SU-DHL-6 (cell line): Measurements from ENCODE around the gene CPED1.
"Not testable (repeated sequence)": the region's sequence is repeated elsewhere in the genome, so short reads cannot be mapped to it uniquely, and the experiment has no call there.

Source experiments
- H2AFZ ChIP-seq: fragments of 200-600 bp; sonication (generic); 2 replicates; pipeline ENCODE4 v1.6.1; 2014; ENCODE audit warnings: low read depth, mild to moderate bottlenecking, moderate library complexity, mixed read lengths, antibody characterized with exemption, low read length; ENCODE audit not compliant: severe bottlenecking
- H3F3A ChIP-seq: fragments of 200-600 bp; shearing (Covaris generic); 2 replicates; pipeline ENCODE4 v1.6.0; 2016; ENCODE audit warnings: antibody characterized with exemption, mild to moderate bottlenecking; ENCODE audit not compliant: insufficient read depth
- H3K27ac ChIP-seq: fragments of 200-600 bp; sonication (generic); 2 replicates; pipeline ENCODE4 v1.5.1; 2016; ENCODE audit warnings: low read depth, mild to moderate bottlenecking, low read length, moderate library complexity, mixed read lengths
- H3K27me3 ChIP-seq: fragments of 200-600 bp; sonication (generic), shearing (Covaris generic); 2 replicates; pipeline ENCODE4 v1.6.0; 2014; ENCODE audit warnings: mild to moderate bottlenecking, low read length
- H3K36me3 ChIP-seq: fragments of 200-600 bp; sonication (generic); 2 replicates; pipeline ENCODE4 v1.6.1; 2014; ENCODE audit warnings: mild to moderate bottlenecking, low read length, mixed read lengths
- H3K4me2 ChIP-seq: fragments of 300-600, 200-600 bp; shearing (Covaris generic), sonication (generic); 2 replicates; pipeline ENCODE4 v1.6.0; 2014; ENCODE audit warnings: low read length, low read depth, mild to moderate bottlenecking; ENCODE audit not compliant: poor library complexity, severe bottlenecking
- H3K4me3 ChIP-seq: fragments of 200-600 bp; sonication (generic); 2 replicates; pipeline ENCODE4 v1.5.1; 2014; ENCODE audit warnings: antibody characterized with exemption, low read length, mild to moderate bottlenecking, mixed read lengths; ENCODE audit not compliant: insufficient read depth, poor library complexity, severe bottlenecking
- H3K79me2 ChIP-seq: fragments of 200-600 bp; sonication (generic); 2 replicates; pipeline ENCODE4 v1.6.1; 2014; ENCODE audit warnings: mild to moderate bottlenecking, low read length, moderate library complexity; ENCODE audit not compliant: insufficient read depth
- H3K9ac ChIP-seq: fragments of 200-600 bp; sonication (generic); 2 replicates; pipeline ENCODE4 v1.7.0; 2014; ENCODE audit warnings: mild to moderate bottlenecking, low read length
- H3K9me2 ChIP-seq: fragments of 200-600 bp; sonication (generic); replicated peaks from 2 replicates; pipeline ENCODE4 v1.6.1; 2014; ENCODE audit warnings: low read length; ENCODE audit not compliant: insufficient read depth
- H3K9me3 ChIP-seq: fragments of 200-600 bp; sonication (generic); 2 replicates; pipeline ENCODE4 v1.6.1; 2014; ENCODE audit warnings: low read length, mixed read lengths; ENCODE audit not compliant: insufficient read depth
- H4K20me1 ChIP-seq: fragments of 200-600 bp; sonication (generic); 2 replicates; pipeline ENCODE4 v1.6.1; 2014; ENCODE audit warnings: low read depth, mild to moderate bottlenecking, antibody characterized with exemption, low read length, moderate library complexity, mixed read lengths
- EZH2phosphoT487 ChIP-seq: fragments of 200-600 bp; sonication (generic), shearing (Covaris generic); conservative IDR thresholded peaks from 2 replicates; pipeline ENCODE4 v1.6.1; 2018; ENCODE audit warnings: mild to moderate bottlenecking, antibody characterized with exemption, low read length, moderate library complexity, mixed read lengths
- TF ChIP-seq, protein P1 (sequence below): fragments of 200-600 bp; sonication (generic); IDR thresholded peaks from one replicate; pipeline ENCODE4 v1.5.1; 2017; ENCODE audit warnings: antibody characterized with exemption, mild to moderate bottlenecking, low read length, moderate library complexity; ENCODE audit not compliant: insufficient read depth, poor library complexity, severe bottlenecking

CPED1 gene

DNA sequence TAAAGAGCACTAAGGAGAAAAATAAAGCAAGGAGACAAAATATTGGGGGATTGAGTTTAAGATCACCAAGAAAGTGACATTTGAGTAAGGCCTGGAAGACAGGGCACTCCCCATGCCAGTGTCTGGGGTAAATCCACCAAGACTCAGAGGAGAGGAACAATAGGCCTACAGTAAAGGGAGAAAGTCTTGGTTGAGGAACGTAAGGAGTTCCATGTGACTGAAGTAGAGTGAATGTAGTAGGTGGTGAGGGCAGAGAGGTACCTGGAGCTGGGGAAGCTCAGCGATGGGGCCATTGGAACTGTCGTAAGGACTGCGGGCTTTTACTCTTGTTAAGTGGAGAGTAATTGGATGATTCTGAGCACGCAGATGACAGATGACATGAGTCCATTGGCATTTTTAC lies 69.4 kb downstream of the CPED1 start:
- Histone ChIP-seq H3K9me2 (no peaks in the 10 kb centered on the region), H2AFZ (no peak overlapping the region)

DNA sequence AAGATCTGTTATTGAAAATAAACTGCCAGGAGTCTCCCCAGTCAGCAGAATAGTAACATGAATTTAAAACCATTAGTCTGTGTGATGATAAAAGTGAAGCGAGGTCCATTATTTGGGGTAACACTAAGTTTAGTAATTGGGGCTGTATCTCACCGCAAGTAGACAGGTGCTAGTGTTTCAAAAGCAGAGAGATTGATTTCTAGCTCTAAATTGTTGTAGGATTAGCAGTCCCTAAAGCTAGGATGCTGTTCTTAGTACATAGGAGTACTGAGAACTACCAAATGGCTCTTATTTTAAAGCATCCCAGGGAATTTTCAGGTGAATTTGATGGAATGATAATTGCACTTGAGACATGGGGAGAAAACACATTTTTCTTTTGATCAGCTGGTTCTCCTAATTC lies 70.5 kb downstream of the CPED1 start:
- TF ChIP-seq EZH2phosphoT487: no peak
- TF ChIP-seq, protein P1, sequence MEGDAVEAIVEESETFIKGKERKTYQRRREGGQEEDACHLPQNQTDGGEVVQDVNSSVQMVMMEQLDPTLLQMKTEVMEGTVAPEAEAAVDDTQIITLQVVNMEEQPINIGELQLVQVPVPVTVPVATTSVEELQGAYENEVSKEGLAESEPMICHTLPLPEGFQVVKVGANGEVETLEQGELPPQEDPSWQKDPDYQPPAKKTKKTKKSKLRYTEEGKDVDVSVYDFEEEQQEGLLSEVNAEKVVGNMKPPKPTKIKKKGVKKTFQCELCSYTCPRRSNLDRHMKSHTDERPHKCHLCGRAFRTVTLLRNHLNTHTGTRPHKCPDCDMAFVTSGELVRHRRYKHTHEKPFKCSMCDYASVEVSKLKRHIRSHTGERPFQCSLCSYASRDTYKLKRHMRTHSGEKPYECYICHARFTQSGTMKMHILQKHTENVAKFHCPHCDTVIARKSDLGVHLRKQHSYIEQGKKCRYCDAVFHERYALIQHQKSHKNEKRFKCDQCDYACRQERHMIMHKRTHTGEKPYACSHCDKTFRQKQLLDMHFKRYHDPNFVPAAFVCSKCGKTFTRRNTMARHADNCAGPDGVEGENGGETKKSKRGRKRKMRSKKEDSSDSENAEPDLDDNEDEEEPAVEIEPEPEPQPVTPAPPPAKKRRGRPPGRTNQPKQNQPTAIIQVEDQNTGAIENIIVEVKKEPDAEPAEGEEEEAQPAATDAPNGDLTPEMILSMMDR: no peak
- no peak overlapping the region for H2AFZ ChIP-seq

More for the DNA sequence above, 69.4 kb downstream of the CPED1 start:
- Histone ChIP-seq H3K79me2 (no peaks in the 10 kb centered on the region), H3F3A (no peaks in the 10 kb centered on the region), H3K4me2 (no peak overlapping the region), H3K9me3 (no peaks in the 10 kb centered on the region), H3K27me3 (no peaks in the 10 kb centered on the region), H4K20me1 (no peaks in the 10 kb centered on the region), H3K27ac (no peak overlapping the region), H3K9ac (no peak overlapping the region), H3K4me3 (no peak overlapping the region), H3K36me3 (no peaks in the 10 kb centered on the region)
- no peak for TF ChIP-seq EZH2phosphoT487
- TF ChIP-seq, protein P1: no peak

GRCh38 chr7:121059979-121060509 lies 71.5 kb downstream of the CPED1 start:
- H3K79me2 ChIP-seq, H3K9ac ChIP-seq, H3K9me2 ChIP-seq, H3K4me2 ChIP-seq, H2AFZ ChIP-seq, H3F3A ChIP-seq, H4K20me1 ChIP-seq, H3K9me3 ChIP-seq, H3K36me3 ChIP-seq, H3K4me3 ChIP-seq, H3K27ac ChIP-seq, H3K27me3 ChIP-seq: not testable (repeated sequence)

More for the DNA sequence above, 70.5 kb downstream of the CPED1 start:
- no peak overlapping the region for H3K4me3 ChIP-seq
- no peaks in the 10 kb centered on the region for H3K36me3 ChIP-seq
- H3K9me3 ChIP-seq: no peaks in the 10 kb centered on the region
- H3K79me2 ChIP-seq: no peaks in the 10 kb centered on the region
- H3K4me2 ChIP-seq: no peak overlapping the region
- H3K9ac ChIP-seq: no peak overlapping the region
- H3F3A ChIP-seq: no peaks in the 10 kb centered on the region
- H4K20me1 ChIP-seq: no peaks in the 10 kb centered on the region
- H3K27me3 ChIP-seq: no peaks in the 10 kb centered on the region
- H3K9me2 ChIP-seq: no peaks in the 10 kb centered on the region
- H3K27ac ChIP-seq: no peak overlapping the region

GRCh38 chr7:121061677-121062582 lies 73.4 kb downstream of the CPED1 start:
- no peak overlapping the region for H3K4me3 ChIP-seq
- H3K9me3 ChIP-seq: no peaks in the 10 kb centered on the region
- H3F3A ChIP-seq: no peaks in the 10 kb centered on the region
- H3K36me3 ChIP-seq: no peaks in the 10 kb centered on the region
- H3K79me2 ChIP-seq: no peaks in the 10 kb centered on the region
- no peaks in the 10 kb centered on the region for H4K20me1 ChIP-seq
- H3K9ac ChIP-seq: no peak overlapping the region
- TF ChIP-seq, protein P1: no peak
- no peak for TF ChIP-seq EZH2phosphoT487
- H3K9me2 ChIP-seq: no peaks in the 10 kb centered on the region
- H3K27ac ChIP-seq: no peak overlapping the region
- H3K27me3 ChIP-seq: no peaks in the 10 kb centered on the region
- H3K4me2 ChIP-seq: no peak overlapping the region
- no peak overlapping the region for H2AFZ ChIP-seq
